PC-3 (cell line): ENCODE measurements around the gene DNAAF3. TPM values are rescaled to one million over a fixed set of nuclear protein-coding genes. Genes with fewer than 3 reads are reported as not detected.

Experiments used
- ATAC-seq: fragments of 200-7000 bp; cut with Tn5 transposase; 2 replicates; pipeline ENCODE4 v1.9.1; 2020; ENCODE audit warnings: mild to moderate bottlenecking, moderate library complexity
- BruUV-seq: library from RNA; stranded (reverse); fragments of 400-500 nt; replicated peaks from 2 replicates; lab custom pipeline; 2021; lab: Mats Ljungman, UMichigan
- CTCF ChIA-PET: fragments of 300-600 bp; sonication (Branson Sonifier 250); formaldehyde crosslinking; loops from one replicate; lab custom pipeline; 2022; ENCODE audit warnings: antibody characterized with exemption; lab: Charles Lee
- POLR2A ChIA-PET: fragments of 300-600 bp; sonication (Branson Sonifier 250); formaldehyde crosslinking; loops from one replicate; lab custom pipeline; 2022; ENCODE audit warnings: antibody characterized with exemption; ENCODE audit not compliant: unreplicated experiment; lab: Charles Lee
- DNase-seq: peaks from one replicate; pipeline ENCODE4 v3.0.0-alpha.2; 2015
- H2AFZ ChIP-seq: fragments of 300-600 bp; sonication (generic); 2 replicates; pipeline ENCODE4 v1.6.0; 2016; ENCODE audit warnings: antibody characterized with exemption, low read length
- H3F3A ChIP-seq: fragments of 300-600 bp; sonication (generic); one replicate; pipeline ENCODE4 v1.6.0; 2017; ENCODE audit warnings: antibody characterized with exemption, low read length, control low read depth, mild to moderate bottlenecking; ENCODE audit not compliant: unreplicated experiment
- H3K27ac ChIP-seq: fragments of 300-600 bp; sonication (generic); 2 replicates; pipeline ENCODE4 v1.5.1; 2016; ENCODE audit warnings: mild to moderate bottlenecking, low read length
- H3K27me3 ChIP-seq: fragments of 300-600 bp; sonication (generic); 2 replicates; pipeline ENCODE4 v1.6.1; 2016; ENCODE audit warnings: low read length, mixed read lengths
- H3K36me3 ChIP-seq: fragments of 300-600 bp; sonication (generic); 2 replicates; pipeline ENCODE4 v1.6.1; 2016; ENCODE audit warnings: low read depth, mixed run types, low read length, mixed read lengths
- H3K4me1 ChIP-seq: fragments of 300-600 bp; sonication (generic); 2 replicates; pipeline ENCODE4 v1.5.1; 2016; ENCODE audit warnings: low read length; ENCODE audit not compliant: insufficient read depth
- H3K4me2 ChIP-seq: fragments of 300-600 bp; sonication (generic); 2 replicates; pipeline ENCODE4 v1.6.0; 2016; ENCODE audit warnings: low read length
- H3K4me3 ChIP-seq: fragments of 300-600 bp; sonication (generic); 2 replicates; pipeline ENCODE4 v1.5.1; 2016; ENCODE audit warnings: mild to moderate bottlenecking, low read length, mixed read lengths
- H3K79me2 ChIP-seq: fragments of 300-600 bp; sonication (generic); 2 replicates; pipeline ENCODE4 v1.6.1; 2017; ENCODE audit warnings: low read length, mixed read lengths
- H3K9ac ChIP-seq: fragments of 300-600 bp; sonication (generic); 2 replicates; pipeline ENCODE4 v1.6.0; 2016; ENCODE audit warnings: mild to moderate bottlenecking, low read length
- H3K9me2 ChIP-seq: fragments of 300-600 bp; sonication (generic); replicated peaks from 2 replicates; pipeline ENCODE4 v1.6.1; 2016; ENCODE audit warnings: mixed run types, low read length, mixed read lengths
- H3K9me3 ChIP-seq: fragments of 300-600 bp; sonication (generic); 2 replicates; pipeline ENCODE4 v1.6.1; 2016; ENCODE audit warnings: low read length, mixed read lengths
- H4K20me1 ChIP-seq: fragments of 300-600 bp; sonication (generic); 2 replicates; pipeline ENCODE4 v1.6.1; 2016; ENCODE audit warnings: low read length, mixed read lengths
- CTCF ChIP-seq: fragments of 300-600 bp; sonication (generic); conservative IDR thresholded peaks from 2 replicates; pipeline ENCODE4 v1.5.1; 2017; ENCODE audit warnings: antibody characterized with exemption, low read depth, mild to moderate bottlenecking, low read length
- EZH2 ChIP-seq: fragments of 300-600 bp; sonication (generic); IDR thresholded peaks from one replicate; pipeline ENCODE4 v1.6.1; 2017; ENCODE audit warnings: antibody characterized with exemption, mild to moderate bottlenecking, low read length; ENCODE audit not compliant: unreplicated experiment
- EZH2phosphoT487 ChIP-seq: fragments of 300-600 bp; sonication (generic); IDR thresholded peaks from 2 replicates; pipeline ENCODE4 v1.6.1; 2018; ENCODE audit warnings: mild to moderate bottlenecking, antibody characterized with exemption, low read length, borderline replicate concordance
- intact Hi-C: fragments of 100-400 bp; cut with micrococcal nuclease; formaldehyde crosslinking; loops from 2 replicates; pipeline ENCODE4 v1.9.0; 2023
- total RNA-seq: library from RNA; depleted of rRNA; stranded (reverse); fragments of >200 nt; gene quantifications from 2 replicates; pipeline ENCODE4 v1.2.3, GENCODE V29; 2014

Gene DNAAF3
- total RNA-seq, 1 experiment from 2014 or later, result 30.0 TPM

DNA sequence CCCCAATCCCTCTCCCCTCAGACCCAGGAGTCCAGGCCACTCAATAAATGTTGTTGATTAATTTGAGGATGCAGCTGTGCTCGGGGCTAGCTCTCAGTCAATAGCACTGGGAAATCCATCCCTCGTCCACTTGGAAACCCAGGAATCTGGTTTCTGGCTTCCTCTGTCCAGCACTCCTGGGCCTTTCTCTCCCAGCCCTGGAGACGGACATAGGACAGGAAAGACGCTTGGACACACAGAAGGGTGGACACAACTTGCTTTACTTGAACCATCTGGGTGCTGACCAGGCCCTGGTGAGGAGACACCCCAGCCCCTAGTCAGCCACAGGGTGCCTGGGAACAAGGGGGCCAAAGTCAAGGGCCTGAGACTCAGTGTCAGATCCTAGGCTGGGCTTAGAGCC lies 8.0 kb downstream of the DNAAF3 start:
- no TSS peak for BruUV-seq
- DNase-seq, result no peak
- H3K27me3 ChIP-seq, result no peaks in the 10 kb centered on the region
- ChIA-PET POLR2A (interaction anchor here (0.6 kb wide), 1 partner anchor 12 kb away, joined by 5 read pairs; no protein-coding TSS in a partner anchor), CTCF (interaction anchor here (2.1 to 2.6 kb wide), 2 partner anchors 12 to 17 kb away, joined by 10 to 25 read pairs; no protein-coding TSS in a partner anchor)
- no peaks in the 10 kb centered on the region for H3K79me2 ChIP-seq
- H3K4me2 ChIP-seq, result no peak overlapping the region
- no peak overlapping the region for H3K27ac ChIP-seq
- H3F3A ChIP-seq, result no peaks in the 10 kb centered on the region
- H3K4me3 ChIP-seq, result no peak overlapping the region
- H3K4me1 ChIP-seq, result peaks cover 21% of the 10 kb centered on the region
- no peak overlapping the region for H3K9ac ChIP-seq
- intact Hi-C loops, result no loop called here
- H4K20me1 ChIP-seq, result no peaks in the 10 kb centered on the region
- no peak overlapping the region for H2AFZ ChIP-seq
- TF ChIP-seq EZH2phosphoT487 (no peak), EZH2 (no peak), CTCF (no peak)
- no peaks in the 10 kb centered on the region for H3K9me3 ChIP-seq
- H3K9me2 ChIP-seq, result no peaks in the 10 kb centered on the region
- no peaks in the 10 kb centered on the region for H3K36me3 ChIP-seq
- no peak for ATAC-seq

DNA sequence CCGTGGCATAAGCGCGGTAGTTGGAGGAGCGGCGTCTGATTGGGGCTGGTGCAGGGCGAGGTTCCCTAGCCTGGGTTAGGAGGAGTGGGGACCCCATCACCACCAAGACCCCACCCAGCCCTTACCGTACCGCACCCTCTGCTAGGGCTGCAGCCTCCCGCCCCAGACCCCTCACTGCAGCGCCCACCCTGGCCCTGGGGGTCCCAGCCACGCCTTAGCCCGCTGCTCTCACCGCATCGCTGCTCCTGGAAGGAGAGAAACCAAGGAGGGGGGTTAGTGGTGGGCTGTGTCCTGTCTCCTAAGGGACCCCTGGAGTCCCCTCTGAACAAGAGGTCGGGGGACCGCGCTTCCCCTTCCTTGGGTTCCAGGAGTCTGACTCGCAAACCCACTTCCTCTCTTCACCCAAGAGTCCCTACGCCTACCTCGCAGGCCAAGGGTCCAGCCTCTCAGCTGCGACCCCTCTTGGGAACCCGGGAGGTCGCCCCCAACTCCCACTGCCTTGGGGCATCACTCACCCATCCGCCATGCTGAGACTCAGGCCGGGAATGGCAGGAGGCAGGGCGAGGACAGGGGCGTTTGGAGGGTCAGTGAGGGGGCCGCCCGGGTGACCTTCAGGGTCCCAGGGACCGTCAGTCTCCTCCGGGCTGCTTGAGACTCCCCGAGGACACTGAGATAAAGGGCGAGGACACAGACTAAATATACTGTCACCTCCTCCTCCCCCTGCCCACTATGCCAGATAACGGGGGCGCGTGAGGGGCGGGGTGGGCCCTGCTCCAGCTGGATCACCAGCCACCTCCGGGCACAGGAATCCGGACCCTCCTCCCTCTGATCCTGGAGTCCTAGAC lies 9.1 kb downstream of the DNAAF3 start, which contains the start of gene TNNI3:
Gene TNNI3 (minus strand): TSS at position 669 of the 845 bp plus-strand sequence. CDS start 143 bp downstream, at position 526.
- H3K36me3 ChIP-seq, result no peaks in the 10 kb centered on the region
- peak within 1 kb of the TSS; percentile 68; the same call in 1 of the 2 replicates for H3K4me3 ChIP-seq
- H3K9ac ChIP-seq, result no peak within 1 kb of the TSS
- no peak for DNase-seq
- TF ChIP-seq EZH2phosphoT487 (no peak), CTCF (no peak)
- H3K4me2 ChIP-seq, result peak within 1 kb of the TSS; percentile 81
- H2AFZ ChIP-seq, result peak within 1 kb of the TSS; percentile 86
- H3K27me3 ChIP-seq, result no peaks in the 10 kb centered on the region
- H3K9me3 ChIP-seq, result no peaks in the 10 kb centered on the region
- H3F3A ChIP-seq, result peaks cover 2% of the 10 kb centered on the region
- CTCF ChIA-PET, result no interaction called here
- ATAC-seq, result no peak
- no peaks in the 10 kb centered on the region for H3K9me2 ChIP-seq
- no peaks in the 10 kb centered on the region for H3K79me2 ChIP-seq
- intact Hi-C loops, result no loop called here
- BruUV-seq, result no TSS peak
- no peaks in the 10 kb centered on the region for H4K20me1 ChIP-seq
- no peak within 1 kb of the TSS for H3K27ac ChIP-seq
- POLR2A ChIA-PET, result no interaction called here
- peaks cover 21% of the 10 kb centered on the region for H3K4me1 ChIP-seq
